ENCODE results near the gene PNKD. TPM values are rescaled to one million over a fixed set of nuclear protein-coding genes. Genes with fewer than 3 reads are reported as not detected.
"Not testable (repeated sequence)": the region's sequence is repeated elsewhere in the genome, so short reads cannot be mapped to it uniquely, and the experiment has no call there.

Gene PNKD
- total RNA-seq, 1 experiment from 2014 or later = 49.8 TPM

- no peak for TF ChIP-seq HMGA2 (CRISPR knock-in tag; IDR thresholded peaks at IDR 0.05)
Measured at GRCh38 chr2:218271487-218271797, 1.1 kb downstream of the PNKD start (continued).

- POLR2A ChIA-PET = no interaction called here
- H3K4me1 Mint-ChIP-seq = peaks cover 19% of the 10 kb centered on the region
- TF ChIP-seq IRF2 (CRISPR knock-in tag; IDR thresholded peaks at IDR 0.05; ENCODE audit: borderline replicate concordance, low read depth) (no peak), ARID4B (CRISPR knock-in tag; IDR thresholded peaks at IDR 0.05; ENCODE audit: borderline replicate concordance) (no peak), ESRRA (CRISPR knock-in tag; IDR thresholded peaks at IDR 0.05; ENCODE audit: borderline replicate concordance) (no peak), ATF3 (CRISPR knock-in tag; conservative IDR thresholded peaks at IDR 0.05) (no peak), ZMAT4 (CRISPR knock-in tag; IDR thresholded peaks at IDR 0.05) (no peak), TCF7 (CRISPR knock-in tag; IDR thresholded peaks at IDR 0.05; ENCODE audit: low read depth) (no peak), HMGXB4 (CRISPR knock-in tag; IDR thresholded peaks at IDR 0.05) (no peak)
- no peak for ATAC-seq
- no peaks in the 10 kb centered on the region for H3K9me3 Mint-ChIP-seq
- no peak overlapping the region for H3K27ac Mint-ChIP-seq
- H3K4me3 Mint-ChIP-seq = peak overlapping the region; percentile 84
- peaks cover 31% of the 10 kb centered on the region for H3K36me3 Mint-ChIP-seq
- CTCF ChIA-PET = interaction anchor here (0.9 to 4.4 kb wide), 9 partner anchors 11 to 626 kb away, joined by 3 to 52 read pairs (median 5); partner anchors contain the start of genes CATIP and GPBAR1
- no peak for DNase-seq (ENCODE audit: low spot score)
- no peaks in the 10 kb centered on the region for H3K27me3 Mint-ChIP-seq (ENCODE audit: low read depth)
Measured at GRCh38 chr2:218271865-218272530, 1.7 kb downstream of the PNKD start.

- Mint-ChIP-seq H3K4me3 (peak overlapping the region; percentile 36), H3K36me3 (peaks cover 27% of the 10 kb centered on the region), H3K4me1 (peaks cover 19% of the 10 kb centered on the region), H3K9me3 (no peaks in the 10 kb centered on the region), H3K27me3 (ENCODE audit: low read depth) (no peaks in the 10 kb centered on the region), H3K27ac (no peak overlapping the region)
- ChIA-PET CTCF (interaction anchor here (0.6 to 4.4 kb wide), 18 partner anchors 9 to 1638 kb away, joined by 3 to 52 read pairs (median 4); partner anchors contain the start of genes CATIP, GPBAR1 and TMBIM1), POLR2A (no interaction called here)
- ATAC-seq = peak; percentile 30
- DNase-seq (ENCODE audit: low spot score) = peak; percentile 88
- TF ChIP-seq JAZF1 (CRISPR knock-in tag; IDR thresholded peaks at IDR 0.05) = no peak
- peak; percentile 46; the same call in 1 of the 2 replicates for TF ChIP-seq GABPB1 (CRISPR knock-in tag; IDR thresholded peaks at IDR 0.05)
- TF ChIP-seq CTCF (IDR thresholded peaks at IDR 0.05) = peak; percentile 83
- no peak for TF ChIP-seq MXD4 (CRISPR knock-in tag; IDR thresholded peaks at IDR 0.05; ENCODE audit: borderline replicate concordance)
Measured at GRCh38 chr2:218272531-218273212, 2.4 kb downstream of the PNKD start.

GRCh38 chr2:218273214-218273907 is 3.0 kb downstream of the PNKD start:
- H3K27me3 Mint-ChIP-seq (ENCODE audit: low read depth); H3K4me3 Mint-ChIP-seq; POLR2A ChIA-PET; DNase-seq (ENCODE audit: low spot score); ATAC-seq; H3K27ac Mint-ChIP-seq; H3K9me3 Mint-ChIP-seq: not testable (repeated sequence)
- H3K4me1 Mint-ChIP-seq = peaks cover 19% of the 10 kb centered on the region
- CTCF ChIA-PET = interaction anchor here (0.6 to 4.4 kb wide), 13 partner anchors 10 to 1638 kb away, joined by 3 to 52 read pairs (median 4); partner anchors contain the start of genes CATIP and TMBIM1
- H3K36me3 Mint-ChIP-seq = peaks cover 26% of the 10 kb centered on the region

Measured in WTC11 (cell line).